Breast epithelium (tissue), 3 donors: ENCODE results near the gene NUMB.

Experiments used
- CTCF ChIP-seq, 3 donors: fragments of 450-650 bp; IDR thresholded peaks; one replicate each; pipeline ENCODE4 v1.5.1; 2016 to 2017; ENCODE audit warnings: antibody characterized with exemption in 3 of 3, mild to moderate bottlenecking in 3 of 3, moderate library complexity in 3 of 3
- POLR2A ChIP-seq: fragments of 450-650 bp; IDR thresholded peaks from one replicate; pipeline ENCODE4 v1.6.1; 2016; ENCODE audit warnings: antibody characterized with exemption, mild to moderate bottlenecking, moderate library complexity
- POLR2AphosphoS5 ChIP-seq, 3 donors: sonication (generic); formaldehyde crosslinking; IDR thresholded peaks; one replicate each; pipeline ENCODE4 v1.6.1; 2017; ENCODE audit warnings: antibody characterized with exemption in 3 of 3

- TF ChIP-seq CTCF (IDR thresholded peaks at IDR 0.05) (no peak), POLR2AphosphoS5 (IDR thresholded peaks at IDR 0.05) (no peak), POLR2A (no peak)
These were observed 14.6 kb downstream of the NUMB start for GRCh38 chr14:73443758-73444157.
